Mesenchymal stem cell (in vitro differentiated cells and primary cell): Measurements from ENCODE around the gene GMPPB. TPM values are rescaled to one million over a fixed set of nuclear protein-coding genes. Genes with fewer than 3 reads are reported as not detected.

Experiments used
- small RNA-seq: library from polyadenylated mRNA; stranded (forward); fragments of <200 nt; extraction: miRNeasy Mini kit (QIAGEN cat#:217004); gene quantifications from one replicate; pipeline ENCODE3, GENCODE V24; 2013; ENCODE audit warnings: low read depth

GMPPB gene

Small RNAs within 50 kb of the gene (small RNA-seq; reads per million reads assigned to genes)
- not detected for gene AMIGO3
- gene COX6CP14: not detected
